ENCODE data around the gene MYH13.

DNA sequence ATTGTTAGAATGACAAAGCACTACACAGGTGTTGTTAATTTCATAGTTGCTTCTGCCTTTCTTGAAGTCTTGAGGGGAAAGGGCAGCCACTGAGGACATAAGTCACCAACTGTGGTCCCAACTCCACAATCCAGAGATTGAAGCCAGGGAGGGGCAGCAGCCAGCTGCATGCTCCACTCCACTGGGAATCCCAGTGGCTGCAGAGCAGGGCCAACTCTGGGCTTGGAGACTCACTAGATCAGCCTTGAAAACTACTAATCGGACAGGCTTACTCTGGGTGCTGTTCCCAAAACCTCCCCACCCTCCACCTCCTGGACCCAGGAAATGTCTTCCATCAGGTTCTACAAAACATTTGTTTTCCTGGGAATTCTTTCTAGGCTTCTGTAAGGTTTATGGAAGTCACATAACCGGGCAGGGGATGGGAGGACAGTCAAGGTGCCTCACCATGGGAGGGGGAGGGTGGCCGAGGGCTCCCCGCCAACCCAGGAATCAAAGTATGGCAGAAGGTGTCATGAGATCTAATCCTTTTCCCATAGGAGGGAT lies 68.0 kb downstream of the MYH13 start:
- TF ChIP-seq, protein P1, sequence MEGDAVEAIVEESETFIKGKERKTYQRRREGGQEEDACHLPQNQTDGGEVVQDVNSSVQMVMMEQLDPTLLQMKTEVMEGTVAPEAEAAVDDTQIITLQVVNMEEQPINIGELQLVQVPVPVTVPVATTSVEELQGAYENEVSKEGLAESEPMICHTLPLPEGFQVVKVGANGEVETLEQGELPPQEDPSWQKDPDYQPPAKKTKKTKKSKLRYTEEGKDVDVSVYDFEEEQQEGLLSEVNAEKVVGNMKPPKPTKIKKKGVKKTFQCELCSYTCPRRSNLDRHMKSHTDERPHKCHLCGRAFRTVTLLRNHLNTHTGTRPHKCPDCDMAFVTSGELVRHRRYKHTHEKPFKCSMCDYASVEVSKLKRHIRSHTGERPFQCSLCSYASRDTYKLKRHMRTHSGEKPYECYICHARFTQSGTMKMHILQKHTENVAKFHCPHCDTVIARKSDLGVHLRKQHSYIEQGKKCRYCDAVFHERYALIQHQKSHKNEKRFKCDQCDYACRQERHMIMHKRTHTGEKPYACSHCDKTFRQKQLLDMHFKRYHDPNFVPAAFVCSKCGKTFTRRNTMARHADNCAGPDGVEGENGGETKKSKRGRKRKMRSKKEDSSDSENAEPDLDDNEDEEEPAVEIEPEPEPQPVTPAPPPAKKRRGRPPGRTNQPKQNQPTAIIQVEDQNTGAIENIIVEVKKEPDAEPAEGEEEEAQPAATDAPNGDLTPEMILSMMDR (IDR thresholded peaks at IDR 0.05; ENCODE audit: low read depth, low read length), result no peak
- TF ChIP-seq EZH2phosphoT487 (IDR thresholded peaks at IDR 0.05; ENCODE audit: low read depth), result no peak

Measured in OCI-LY3 (cell line).